Measurements from ENCODE around the gene CRACDL.

CRACDL gene

DNA sequence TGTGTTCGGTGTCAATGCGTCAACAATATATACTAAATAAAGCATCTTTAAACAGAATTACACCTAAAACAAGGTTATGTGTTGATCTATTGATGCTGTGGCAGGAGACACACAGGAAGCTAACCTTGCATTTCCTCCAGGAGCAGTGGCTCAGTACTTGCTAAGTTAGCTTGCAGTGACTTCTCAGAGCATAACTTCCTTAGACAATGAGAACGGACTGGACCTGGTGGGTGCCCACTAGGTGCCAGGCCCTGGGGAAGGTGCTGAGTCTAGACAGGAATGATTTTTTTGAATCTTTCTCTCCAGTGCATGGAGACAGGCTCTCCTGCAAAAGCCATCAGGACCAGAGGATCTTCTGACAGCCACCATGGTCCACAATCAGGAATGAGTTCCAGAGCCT is 131.3 kb downstream of the CRACDL start:
- DNase-seq (ENCODE audit: low read depth in 1 of 2, low spot score in 1 of 2), result no peak

DNA sequence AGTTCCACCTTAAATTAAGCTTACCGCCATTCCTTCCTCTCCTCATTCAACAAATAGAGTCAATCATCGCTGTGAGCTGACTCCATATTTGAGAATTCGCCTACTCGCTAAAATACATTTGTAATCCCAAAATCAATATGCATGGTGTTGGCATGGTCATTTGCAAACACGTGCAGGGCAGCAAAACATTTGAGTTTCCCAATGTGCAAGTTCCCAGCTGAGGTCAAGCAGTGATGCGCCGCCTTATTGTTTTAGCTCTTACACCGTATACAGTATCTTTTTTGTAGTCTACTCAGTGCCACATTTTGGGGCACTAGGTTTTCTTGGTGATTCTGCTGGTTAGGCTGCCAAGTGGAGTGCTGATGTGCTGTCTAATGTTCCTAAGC is 131.8 kb downstream of the CRACDL start:
- no peak for DNase-seq (ENCODE audit: low read depth in 1 of 2, low spot score in 1 of 2)

DNA sequence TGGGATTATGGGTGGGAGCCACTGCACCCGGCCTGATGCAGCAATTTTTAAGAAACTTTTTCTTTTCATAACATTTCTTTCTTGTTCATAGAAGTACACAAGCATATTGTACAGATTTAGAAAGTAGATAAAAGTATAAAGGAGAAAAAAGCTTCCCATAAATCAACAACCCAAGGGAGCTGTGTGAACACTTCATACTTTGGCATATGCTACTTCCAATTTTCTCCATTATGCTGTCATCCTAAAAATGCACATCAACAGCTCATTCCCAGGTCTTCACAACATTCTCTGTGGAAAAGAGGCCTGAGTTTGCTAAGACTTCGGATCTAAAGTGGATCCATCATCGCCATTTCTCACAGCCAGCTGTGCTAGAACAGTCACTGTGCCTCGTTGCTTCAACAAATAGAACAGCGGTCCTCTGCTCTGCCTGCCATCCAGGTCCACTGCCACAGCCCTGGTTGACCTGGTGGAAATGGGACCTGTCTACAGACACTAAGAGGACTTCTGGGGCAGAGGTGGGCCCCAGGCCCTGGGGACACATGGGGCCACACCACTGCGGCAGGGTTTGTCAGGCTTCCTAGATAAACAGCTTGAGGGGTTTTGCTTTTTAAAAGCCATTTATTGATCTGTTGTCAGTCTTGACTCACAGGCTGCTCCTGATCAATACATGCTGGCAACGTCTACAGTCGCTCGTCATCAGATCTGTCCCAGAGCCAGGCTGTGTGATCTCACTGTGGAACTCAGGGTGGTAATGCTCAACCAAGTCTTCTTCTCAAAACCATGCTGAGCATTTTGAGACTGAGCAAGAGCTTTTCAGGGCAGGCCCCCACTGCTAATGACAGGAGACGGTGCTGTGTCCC is 132.4 kb downstream of the CRACDL start:
- no peak for DNase-seq (ENCODE audit: low read depth in 1 of 2, low spot score in 1 of 2)

DNA sequence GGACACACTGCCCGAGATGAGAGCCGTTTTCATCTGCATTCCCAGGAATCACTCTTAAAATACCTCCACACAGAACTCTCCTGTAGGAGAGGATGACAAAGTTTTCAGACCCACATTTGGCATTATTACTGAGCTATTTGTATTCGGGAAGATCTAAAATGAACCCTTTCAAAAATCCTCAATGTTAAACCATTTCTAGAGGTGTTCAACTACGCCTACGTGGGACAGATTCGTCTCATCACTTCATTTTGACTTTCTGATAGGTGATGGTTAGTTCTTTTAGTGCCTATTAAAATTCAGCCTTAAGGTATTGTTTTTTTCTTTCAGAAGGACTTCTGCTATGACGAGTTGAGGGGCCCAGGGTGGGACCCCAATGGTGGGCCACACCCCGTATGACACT is 133.7 kb downstream of the CRACDL start:
- no peak for DNase-seq (ENCODE audit: low read depth in 1 of 2, low spot score in 1 of 2)

DNA sequence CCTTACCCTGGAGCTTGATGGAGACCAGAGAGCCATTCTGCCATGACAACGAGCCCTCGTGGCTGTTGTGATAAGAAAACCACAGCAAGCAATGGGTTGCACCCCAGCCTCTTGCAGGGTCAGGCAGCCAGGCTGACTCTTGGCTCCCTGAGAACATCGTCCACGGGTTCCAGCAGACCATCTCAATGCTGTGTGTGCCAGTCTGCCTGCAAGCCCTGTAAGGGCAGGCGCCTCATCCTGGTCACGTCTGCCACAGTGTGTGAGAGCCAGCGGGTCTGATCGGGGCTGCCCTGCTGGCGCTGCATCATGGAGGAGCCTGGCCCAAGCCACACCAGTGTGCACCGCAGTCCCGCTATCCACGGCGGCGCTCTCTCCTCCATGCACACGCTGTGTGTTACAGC is 134.1 kb downstream of the CRACDL start:
- DNase-seq (ENCODE audit: low read depth in 1 of 2, low spot score in 1 of 2), result no peak

DNA sequence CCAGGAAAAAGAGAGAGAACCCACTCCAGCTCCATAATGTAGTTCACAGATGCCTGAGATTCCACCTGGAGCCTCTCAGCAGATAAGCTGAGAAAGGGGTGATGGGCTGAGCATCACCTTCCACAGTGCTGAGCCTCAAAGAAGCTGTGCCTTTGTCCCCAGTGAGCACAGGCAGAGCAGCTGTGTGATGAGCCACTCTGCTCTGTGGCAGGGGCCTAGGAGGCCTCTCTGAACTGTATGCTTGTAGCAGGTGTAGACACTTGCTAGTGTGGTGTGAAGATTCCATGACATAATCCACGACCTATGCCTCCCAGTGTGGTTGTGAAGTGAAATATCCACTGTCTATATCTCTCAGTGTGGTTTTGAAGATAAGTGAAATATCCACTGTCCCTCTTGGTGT is 134.7 kb downstream of the CRACDL start:
- no peak for DNase-seq (ENCODE audit: low read depth in 1 of 2, low spot score in 1 of 2)

DNA sequence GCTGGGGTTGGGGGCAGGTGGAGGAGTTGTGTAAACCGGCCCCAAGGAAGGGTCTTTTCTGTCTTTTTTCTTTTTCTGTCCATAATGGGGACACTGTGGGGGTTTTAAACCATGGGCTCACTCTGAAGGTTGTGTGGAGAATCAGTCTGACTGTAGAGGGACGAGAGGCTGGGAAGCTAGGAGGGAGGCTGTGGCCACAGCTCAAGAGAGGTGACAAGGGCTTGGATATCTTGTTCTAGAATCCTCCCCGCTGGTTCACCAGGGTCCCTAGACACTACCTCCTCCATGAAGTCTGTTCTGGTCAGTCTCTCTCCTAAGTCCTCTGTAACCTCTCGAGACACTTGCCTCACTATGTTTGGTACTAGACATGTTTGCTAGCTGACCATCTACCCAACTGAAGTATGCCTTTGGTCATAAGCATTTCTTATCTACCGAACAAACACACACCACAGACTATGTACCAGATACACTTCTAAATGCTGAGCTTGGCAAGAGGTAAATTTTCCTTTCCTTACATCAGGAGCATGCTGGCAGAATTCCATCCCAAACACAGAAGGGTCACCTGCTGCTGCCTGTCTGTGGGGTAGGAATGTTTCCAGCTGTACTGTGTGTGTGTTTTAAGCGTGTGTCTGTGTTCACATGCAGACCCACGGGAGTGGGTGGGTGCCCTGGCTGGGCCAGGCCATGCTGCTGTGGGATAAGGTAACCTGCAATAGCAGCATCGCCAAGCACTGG is 135.5 kb downstream of the CRACDL start:
- no peak for DNase-seq (ENCODE audit: low read depth in 1 of 2, low spot score in 1 of 2)

DNA sequence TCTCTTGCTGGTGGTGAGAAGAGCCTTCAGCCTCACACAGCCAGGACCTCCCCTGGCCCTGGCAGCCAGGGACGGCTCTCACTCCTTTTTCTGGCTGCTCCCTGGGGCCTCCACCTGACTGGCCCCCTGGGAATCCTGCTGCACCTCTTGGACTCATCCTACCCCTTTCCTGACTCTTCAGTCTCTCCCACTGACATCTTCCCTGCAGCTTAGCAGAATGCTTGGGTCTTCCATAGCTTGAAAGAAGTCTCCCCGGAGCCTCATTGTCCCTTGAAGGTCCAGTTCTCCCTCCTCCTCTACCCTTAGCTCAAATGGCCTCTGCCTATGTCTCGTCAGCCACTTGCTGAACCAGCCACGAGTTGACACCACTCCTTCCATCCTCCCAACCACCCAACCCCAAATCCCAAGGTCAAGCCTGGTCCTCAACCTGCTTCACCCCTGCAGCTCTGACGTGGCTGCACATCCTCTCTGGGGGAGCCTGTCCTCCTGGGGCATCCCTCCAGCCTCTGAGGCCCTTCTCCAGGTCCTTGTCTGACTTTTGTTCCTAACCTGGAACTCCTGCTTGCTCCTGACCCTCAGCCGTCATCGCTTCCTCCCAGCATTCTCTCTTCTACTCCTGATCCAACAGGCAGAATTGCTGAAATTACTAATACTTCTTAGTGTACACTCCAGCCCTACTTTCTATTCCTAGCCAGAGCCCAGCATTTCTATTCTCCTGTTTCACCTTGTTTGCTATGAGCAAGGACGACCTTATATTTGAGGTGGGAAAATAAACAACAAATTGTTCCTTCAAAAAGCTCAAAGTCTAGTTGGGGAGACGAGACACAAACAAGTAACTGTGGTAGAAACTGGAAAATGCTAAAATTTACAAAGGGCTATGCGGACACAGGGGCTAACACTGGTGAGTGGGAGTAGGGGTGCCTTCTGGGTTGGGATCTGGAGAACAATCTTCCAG is 136.4 kb downstream of the CRACDL start:
- DNase-seq (ENCODE audit: low read depth in 1 of 2, low spot score in 1 of 2), result no peak

DNA sequence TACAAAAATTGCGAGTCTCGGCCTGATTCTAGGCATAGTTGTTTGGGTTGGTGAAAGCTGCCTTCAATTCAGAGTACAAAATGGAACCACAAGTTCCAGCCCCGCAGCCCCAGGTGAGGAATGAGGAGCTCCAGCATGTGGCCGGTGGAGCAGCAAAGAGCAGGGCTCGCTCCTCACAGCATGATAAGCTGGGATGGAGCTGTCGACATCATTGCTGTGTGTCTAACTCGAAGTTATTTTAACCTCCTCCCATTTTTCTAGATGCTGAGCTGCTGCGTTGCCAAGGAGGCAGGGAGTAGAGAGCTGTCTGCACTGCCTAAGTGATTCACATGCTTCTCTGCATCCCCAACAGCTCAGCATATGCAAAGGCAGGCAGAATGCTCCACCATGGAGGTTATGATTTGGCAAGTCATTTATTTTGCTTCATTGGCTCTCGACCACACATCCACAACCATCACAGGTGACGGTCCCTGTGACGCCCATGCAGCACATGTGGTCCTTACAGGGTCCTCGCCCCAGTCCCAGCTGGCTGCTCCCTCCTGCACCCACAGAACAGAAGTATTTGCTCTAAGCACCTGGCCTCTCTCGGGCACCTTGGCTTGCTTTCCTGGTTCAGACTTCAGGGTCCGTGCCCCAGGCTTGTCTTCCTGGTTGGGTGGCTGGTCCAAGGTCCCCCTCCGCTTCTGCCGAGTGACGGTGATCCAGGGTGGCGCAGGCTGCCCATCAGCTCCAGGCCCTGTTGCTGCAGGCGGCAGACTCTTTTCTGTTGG is 139.1 kb downstream of the CRACDL start:
- DNase-seq (ENCODE audit: low read depth in 1 of 2, low spot score in 1 of 2), result no peak

DNA sequence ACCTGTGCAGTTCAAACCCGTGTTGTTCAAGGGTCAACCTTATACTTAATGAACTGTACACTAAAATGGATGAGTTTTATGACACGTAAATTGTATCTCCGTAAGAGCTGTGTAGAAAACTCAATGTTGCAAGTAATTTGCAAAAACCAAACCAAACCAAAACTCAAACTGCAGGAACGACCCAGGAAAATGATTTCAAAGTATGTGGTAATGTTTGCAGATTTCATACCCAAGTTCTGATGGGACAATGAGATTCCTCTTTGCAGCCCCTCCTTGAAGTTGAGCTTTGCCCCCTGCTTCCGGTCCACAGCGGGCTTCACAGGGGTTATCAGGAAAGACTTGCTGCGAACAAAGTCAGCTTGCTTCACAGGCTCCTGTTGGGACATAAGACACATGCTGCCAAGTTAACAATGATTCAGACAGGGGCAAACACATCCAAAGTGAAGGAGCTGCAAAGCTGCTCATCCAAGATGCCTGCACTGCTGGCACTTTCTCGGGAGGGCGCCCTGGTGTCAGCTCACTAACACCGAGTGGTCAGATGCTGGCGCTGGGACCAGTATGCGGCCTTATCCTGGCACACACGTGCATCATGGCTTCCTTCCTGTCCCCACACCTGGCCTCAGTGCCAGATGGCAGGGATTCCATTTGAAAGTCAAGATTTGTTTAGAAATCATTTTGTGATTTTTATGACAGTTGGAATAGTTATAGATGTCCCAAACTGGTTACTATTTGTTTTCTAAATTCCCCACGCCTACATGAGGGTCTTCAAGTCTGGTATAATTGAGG is 139.9 kb downstream of the CRACDL start:
- no peak for DNase-seq (ENCODE audit: low read depth in 1 of 2, low spot score in 1 of 2)

DNA sequence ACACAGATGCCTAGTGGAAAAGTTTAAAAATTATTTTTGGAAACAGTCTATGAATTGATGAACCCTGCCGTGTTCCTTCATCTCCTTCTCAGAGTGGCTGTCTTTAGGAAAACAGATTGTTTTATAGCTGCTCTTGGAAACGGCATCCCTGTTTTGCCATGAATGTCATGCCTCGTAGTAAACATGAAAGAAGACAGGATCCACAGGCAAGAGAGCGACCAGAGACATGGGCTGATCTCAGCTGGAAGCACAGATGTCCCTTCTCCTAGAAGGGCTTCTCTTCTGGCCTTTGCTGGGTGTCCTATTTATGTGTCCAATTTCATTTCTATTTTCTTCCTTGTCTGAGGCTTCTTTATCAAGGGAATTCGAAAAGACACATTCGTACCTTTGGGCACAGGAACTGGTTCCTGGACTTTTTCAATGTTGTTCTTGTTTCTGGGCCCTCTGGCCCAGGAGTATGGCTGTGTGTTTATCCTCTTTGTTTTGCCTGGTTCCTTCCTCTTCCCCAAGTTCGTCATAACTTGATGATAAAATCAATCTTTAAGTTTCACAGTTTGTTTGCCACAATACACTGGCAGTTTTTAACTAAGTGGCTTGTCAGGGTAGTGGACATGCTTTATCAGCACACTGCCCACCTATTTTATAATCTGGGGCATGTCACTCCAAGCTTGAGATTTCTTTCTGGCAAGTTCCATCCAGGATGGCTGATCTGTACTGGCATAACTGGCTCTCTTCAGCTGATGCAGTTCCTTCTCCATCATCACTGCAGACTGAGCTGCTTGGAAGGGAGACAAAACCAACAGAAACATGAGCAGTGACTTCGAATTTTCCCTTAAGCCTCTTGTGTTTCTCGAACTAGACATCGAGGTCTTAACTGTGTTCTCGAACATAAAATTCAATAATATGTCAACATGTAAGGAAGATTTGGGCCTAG is 141.9 kb downstream of the CRACDL start:
- DNase-seq (ENCODE audit: low read depth in 1 of 2, low spot score in 1 of 2), result no peak

DNA sequence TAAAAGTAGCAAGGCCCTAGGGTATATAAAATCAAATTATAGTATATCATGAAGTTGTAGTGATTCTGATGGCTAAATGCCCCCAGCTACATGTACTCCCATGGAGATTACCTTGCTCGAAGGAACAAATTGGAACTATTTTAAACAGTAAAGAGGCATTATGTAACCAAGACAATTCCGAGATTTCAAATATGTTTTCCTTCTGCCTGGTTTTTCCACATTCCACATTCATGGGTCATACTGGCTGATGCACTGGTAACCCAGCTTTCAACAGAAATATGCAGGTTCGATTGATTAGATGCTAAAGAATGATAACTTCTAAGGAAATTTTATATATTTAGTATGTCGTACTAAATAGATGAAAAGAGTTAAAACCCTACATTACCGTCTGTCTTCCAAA is 142.8 kb downstream of the CRACDL start:
- no peak for DNase-seq (ENCODE audit: low read depth in 1 of 2, low spot score in 1 of 2)

DNA sequence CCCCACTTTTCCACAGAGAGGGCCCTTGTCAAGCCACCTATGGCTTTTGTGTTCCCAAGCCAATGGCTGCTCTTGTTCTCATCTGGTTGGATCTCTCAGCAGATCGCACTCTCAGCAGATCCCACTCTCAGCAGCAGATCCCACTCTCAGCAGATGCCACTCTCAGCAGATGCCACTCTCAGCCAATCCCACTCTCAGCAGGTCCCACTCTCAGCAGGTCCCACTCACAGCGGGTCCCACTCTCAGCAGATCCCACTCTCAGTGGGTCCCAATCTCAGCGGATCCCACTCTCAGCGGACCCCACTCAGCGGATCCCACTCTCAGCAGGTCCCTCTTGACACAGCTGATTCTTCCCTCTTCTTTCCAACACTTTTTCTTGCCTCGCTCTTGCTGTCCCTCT is 145.8 kb downstream of the CRACDL start:
- DNase-seq (ENCODE audit: low read depth in 1 of 2, low spot score in 1 of 2), result no peak

DNA sequence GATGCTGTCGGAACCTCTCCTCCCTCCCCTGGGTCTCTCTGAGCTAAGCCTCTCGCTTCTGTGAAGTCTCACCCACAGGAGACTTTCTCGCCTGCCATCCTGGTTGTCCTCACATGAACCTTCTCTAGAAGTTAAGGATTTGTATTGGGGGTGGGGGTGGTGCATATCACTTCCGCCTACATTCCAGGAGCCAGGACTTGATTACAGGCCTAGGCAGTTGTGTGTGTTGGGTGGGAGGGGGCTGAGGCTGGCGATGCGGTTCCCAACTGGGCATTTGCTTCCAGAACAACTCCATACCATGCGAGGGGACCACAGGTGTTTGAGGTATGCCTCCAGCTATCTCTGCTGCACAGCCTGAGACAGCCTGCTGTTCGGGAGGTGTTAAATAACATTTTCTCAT is 148.3 kb downstream of the CRACDL start:
- DNase-seq (ENCODE audit: low read depth in 1 of 2, low spot score in 1 of 2), result no peak

DNA sequence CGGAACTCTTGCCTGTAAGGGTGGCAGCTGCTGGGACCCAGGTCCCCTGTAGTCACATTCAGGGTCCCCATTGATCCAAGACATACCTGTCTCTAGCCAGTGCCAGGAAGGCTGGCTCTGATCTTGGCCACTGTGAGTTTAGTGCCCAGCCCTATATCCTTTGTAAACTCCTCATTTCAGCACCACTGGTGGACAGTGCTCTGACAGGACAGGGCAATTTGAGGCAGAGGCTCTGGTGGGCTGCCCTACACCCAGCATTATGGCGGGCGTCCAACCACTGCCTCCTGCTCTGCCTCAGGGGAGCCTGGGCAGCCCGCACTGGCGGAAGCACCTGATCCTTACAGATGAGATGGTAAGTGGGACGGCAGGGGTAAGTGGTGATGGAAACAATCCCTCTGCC is 149.8 kb downstream of the CRACDL start:
- DNase-seq (ENCODE audit: low read depth in 1 of 2, low spot score in 1 of 2), result no peak

DNA sequence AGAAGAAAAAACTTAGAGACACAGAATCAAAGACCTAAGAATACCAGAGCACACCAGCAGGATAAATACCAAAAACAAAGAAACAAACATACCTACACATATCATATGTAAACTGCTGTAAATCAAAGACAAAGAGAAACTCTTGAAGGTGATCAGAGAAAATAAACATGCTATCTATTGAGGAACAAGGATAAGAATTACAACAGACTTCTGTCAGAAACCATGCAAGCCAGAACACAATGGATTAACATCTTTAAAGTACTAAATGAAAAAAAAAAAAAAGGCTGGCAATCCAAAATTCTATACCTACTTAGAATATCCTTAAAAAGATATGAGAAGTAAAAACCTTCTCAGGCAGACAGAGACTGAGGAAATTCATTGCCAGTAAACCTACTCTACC is 153.5 kb downstream of the CRACDL start:
- no peak for DNase-seq (ENCODE audit: low read depth in 1 of 2, low spot score in 1 of 2)

DNA sequence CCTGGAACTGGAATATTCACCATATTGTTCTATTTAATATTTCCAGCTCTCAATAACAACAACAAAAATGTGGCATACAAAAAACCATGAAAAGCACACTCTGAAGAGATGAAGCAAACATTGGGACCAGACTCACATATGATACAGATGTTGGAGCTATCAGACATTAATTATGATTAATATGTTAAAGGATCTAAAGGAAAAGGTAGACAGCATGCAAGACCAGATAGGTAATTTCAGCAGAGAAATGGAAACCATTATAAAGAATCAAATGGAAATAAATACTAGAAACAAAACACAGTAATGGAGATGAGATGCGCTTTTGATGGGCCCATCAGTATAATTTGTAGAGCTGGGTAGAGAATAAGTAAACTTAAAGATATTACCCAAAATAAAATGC is 154.2 kb downstream of the CRACDL start:
- no peak for DNase-seq (ENCODE audit: low read depth in 1 of 2, low spot score in 1 of 2)

DNA sequence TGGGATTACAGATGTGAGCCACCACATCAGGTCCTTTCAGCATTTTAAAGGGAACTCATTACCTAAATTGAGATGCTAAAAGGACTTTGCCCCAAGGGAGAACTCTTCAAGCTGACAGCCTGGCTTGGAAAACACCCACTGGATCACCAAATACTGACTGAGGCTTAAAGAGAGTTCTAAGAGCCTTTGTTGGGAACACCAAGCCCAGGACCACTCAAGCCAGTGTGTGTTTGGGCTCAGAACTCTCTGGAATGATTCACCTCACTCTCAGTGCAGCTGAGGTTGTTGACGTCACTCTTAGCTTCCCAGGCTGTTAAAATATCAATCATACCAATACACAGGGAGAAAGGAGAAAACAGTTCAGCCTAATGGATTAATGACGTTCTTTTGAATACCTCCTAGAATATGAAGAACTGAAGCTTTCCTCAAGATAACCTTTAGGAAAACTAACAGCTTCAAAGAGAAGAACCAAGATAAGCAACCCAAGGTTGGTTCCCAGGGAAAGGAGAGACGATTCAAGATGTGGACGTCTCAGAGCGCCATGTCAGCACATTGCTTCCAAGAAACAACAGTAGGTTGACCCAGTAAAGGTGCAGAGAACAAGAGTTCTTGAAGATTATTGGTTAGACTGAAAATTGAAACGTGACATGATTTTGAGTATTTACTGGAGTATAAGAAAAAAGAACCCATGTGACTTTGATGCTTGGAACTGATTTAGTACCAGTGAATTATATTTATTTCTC is 157.1 kb downstream of the CRACDL start:
- DNase-seq (ENCODE audit: low read depth in 1 of 2, low spot score in 1 of 2), result no peak

Measured in stimulated activated CD4-positive, alpha-beta T cell treated with anti-CD3 and anti-CD28 coated beads, Interleukin-15, amount 100 ng/mL, for 1 hour (primary cell).